Upper lobe of left lung (tissue), 6 donors: ENCODE data around the gene PDE11A. TPM values are rescaled to one million over a fixed set of nuclear protein-coding genes. Genes with fewer than 3 reads are reported as not detected.

Experiments used
- ATAC-seq, 2 donors: fragments of 200-7000 bp; cut with Tn5 transposase; one replicate each; pipeline ENCODE4 v1.9.1; 2022; ENCODE audit warnings: mild to moderate bottlenecking in 2 of 2, moderate library complexity in 2 of 2; ENCODE audit not compliant: low FRiP score in 2 of 2
- DNase-seq, 2 donors: peaks; one replicate each; pipeline ENCODE4 v3.0.0-alpha.2; 2019 to 2020
- H3K27ac ChIP-seq, 4 donors: fragments of 200-600 bp; sonication (generic); one replicate each; pipeline ENCODE4 v1.5.1; 2016 to 2019
- H3K27me3 ChIP-seq, 4 donors: fragments of 200-600 bp; sonication (generic); one replicate each; pipeline ENCODE4 v1.5.1; 2017 to 2019
- H3K36me3 ChIP-seq, 4 donors: fragments of 200-600 bp; sonication (generic); one replicate each; pipeline ENCODE4 v1.5.1; 2016 to 2019
- H3K4me1 ChIP-seq, 4 donors: fragments of 200-600 bp; sonication (generic); one replicate each; pipeline ENCODE4 v1.5.1; 2018 to 2019
- H3K4me3 ChIP-seq, 4 donors: fragments of 200-600 bp; sonication (generic); one replicate each; pipeline ENCODE4 v1.5.1; 2017 to 2019; ENCODE audit warnings: mild to moderate bottlenecking in 2 of 4, moderate library complexity in 1 of 4
- H3K9me3 ChIP-seq, 4 donors: fragments of 200-600 bp; sonication (generic); one replicate each; pipeline ENCODE4 v1.5.1; 2018 to 2019
- CTCF ChIP-seq, 6 experiments: fragments of 450-650 bp in 4 of 6; fragments of 200-600 bp in 2 of 6; sonication (generic) in 2 of 6; IDR thresholded peaks; one replicate each; pipeline ENCODE4 v1.5.1; 2016 to 2019; ENCODE audit warnings: antibody characterized with exemption in 6 of 6
- EP300 ChIP-seq, 4 donors: sonication (generic); formaldehyde crosslinking; IDR thresholded peaks; one replicate each; pipeline ENCODE4 v1.5.1; 2017; ENCODE audit warnings: antibody characterized with exemption in 4 of 4, control low read depth in 2 of 4
- POLR2A ChIP-seq, 4 donors: fragments of 450-650 bp; IDR thresholded peaks; one replicate each; pipeline ENCODE4 v1.5.1; 2016 to 2017; ENCODE audit warnings: antibody characterized with exemption in 4 of 4, mild to moderate bottlenecking in 2 of 4
- POLR2AphosphoS5 ChIP-seq, 2 donors: sonication (generic); formaldehyde crosslinking; IDR thresholded peaks; one replicate each; pipeline ENCODE4 v1.5.1; 2017; ENCODE audit warnings: antibody characterized with exemption in 2 of 2
- WGBS, 2 donors: methylation state at CpG; one replicate each; pipeline ENCODE4 v1.1.5; 2017 to 2018; 5-methylcytosine and 5-hydroxymethylcytosine counted together
- small RNA-seq, 4 donors: library from RNA; depleted of rRNA; stranded (forward); fragments of <200 nt; gene quantifications; one replicate each; pipeline ENCODE3, GENCODE V24; 2016
- total RNA-seq, 6 donors: library from RNA; depleted of rRNA in 4 of 6; stranded (reverse); fragments of >200 nt in 4 of 6; gene quantifications; one replicate each; pipeline versions ENCODE4 v1.1.0 to v1.2.1, GENCODE V29; 2016 to 2021
- donor health status: DM: no; HTN: no; CAD: no; lungs with moderate emphysema.
- donor health status: DM: no; HTN: yes; CAD: no; lungs with severe emphysema.

Gene PDE11A
- total RNA-seq, 6 donors from 2014 or later, result 0.03 to 0.57 (median 0.33) TPM; not detected in 3

- WGBS, 2 donors, result 83 to 92% methylated on average over 3 of the region's 3 CpGs
- Histone ChIP-seq H3K4me3 (no peak overlapping the region), H3K27ac (no peak overlapping the region), H3K27me3 (no peaks in the 10 kb centered on the region), H3K36me3 (no peaks in the 10 kb centered on the region), H3K4me1 (no peaks in the 10 kb centered on the region), H3K9me3 (no peaks in the 10 kb centered on the region)
- ATAC-seq, result no peak
- TF ChIP-seq EP300 (IDR thresholded peaks at IDR 0.05) (no peak), CTCF (IDR thresholded peaks at IDR 0.05) (no peak), POLR2A (IDR thresholded peaks at IDR 0.05) (no peak), POLR2AphosphoS5 (IDR thresholded peaks at IDR 0.05) (no peak)
- DNase-seq, result no peak
These were observed 494.1 kb downstream of the PDE11A start for GRCh38 chr2:177578454-177578853.

- H3K4me1 ChIP-seq, result no peaks in the 10 kb centered on the region
- DNase-seq (no peak), ATAC-seq (no peak)
- no peaks in the 10 kb centered on the region for H3K9me3 ChIP-seq
- H3K27ac ChIP-seq, result no peak overlapping the region
- 79 to 85% methylated on average over 1 of the region's 1 CpG for WGBS, 2 donors
- H3K4me3 ChIP-seq, result no peak overlapping the region
- TF ChIP-seq POLR2A (IDR thresholded peaks at IDR 0.05), result no peak
- TF ChIP-seq CTCF (IDR thresholded peaks at IDR 0.05), result no peak
- no peak for TF ChIP-seq EP300 (IDR thresholded peaks at IDR 0.05)
- TF ChIP-seq POLR2AphosphoS5 (IDR thresholded peaks at IDR 0.05), result no peak
- H3K27me3 ChIP-seq, result no peaks in the 10 kb centered on the region
- H3K36me3 ChIP-seq, result no peaks in the 10 kb centered on the region
These were observed 495.5 kb downstream of the PDE11A start for GRCh38 chr2:177577075-177577474.

- Histone ChIP-seq H3K4me1 (no peaks in the 10 kb centered on the region), H3K27ac (no peak overlapping the region)
- 83 to 88% methylated on average over 2 of the region's 2 CpGs for WGBS, 2 donors
These were observed 497.2 kb downstream of the PDE11A start for GRCh38 chr2:177575358-177575757.

GRCh38 chr2:177574356-177574755 lies 498.2 kb downstream of the PDE11A start:
- Histone ChIP-seq H3K4me1 (no peaks in the 10 kb centered on the region), H3K9me3 (no peaks in the 10 kb centered on the region), H3K27ac (no peak overlapping the region), H3K4me3 (no peak overlapping the region), H3K27me3 (no peaks in the 10 kb centered on the region), H3K36me3 (no peaks in the 10 kb centered on the region)
- 77 to 86% methylated on average over 7 of the region's 7 CpGs for WGBS, 2 donors
- TF ChIP-seq CTCF (IDR thresholded peaks at IDR 0.05) (no peak), EP300 (IDR thresholded peaks at IDR 0.05) (no peak), POLR2A (IDR thresholded peaks at IDR 0.05) (no peak), POLR2AphosphoS5 (IDR thresholded peaks at IDR 0.05) (no peak)
- DNase-seq (no peak), ATAC-seq (no peak)

More at GRCh38 chr2:177575358-177575757, 497.2 kb downstream of the PDE11A start:
- DNase-seq (no peak), ATAC-seq (no peak)
- H3K9me3 ChIP-seq, result no peaks in the 10 kb centered on the region
- no peaks in the 10 kb centered on the region for H3K27me3 ChIP-seq
- TF ChIP-seq POLR2A (IDR thresholded peaks at IDR 0.05) (no peak), CTCF (IDR thresholded peaks at IDR 0.05) (no peak), EP300 (IDR thresholded peaks at IDR 0.05) (no peak), POLR2AphosphoS5 (IDR thresholded peaks at IDR 0.05) (no peak)
- H3K36me3 ChIP-seq, result no peaks in the 10 kb centered on the region
- H3K4me3 ChIP-seq, result no peak overlapping the region

Small RNA genes lying within 50 kb of the gene (small RNA-seq; reads per million reads assigned to genes)
- gene AC011998.1, result 0 reads per million in 4 donors
- gene RNU6-629P, result 0 reads per million in 4 donors

Other genes with a start within 250 kb of the PDE11A start
- gene RBM45, start 39.7 kb upstream of the PDE11A start, total RNA-seq, result 10 to 100 TPM in 4 of 6 donors, 1 to 10 TPM in 2; 7.5 to 38.8 (median 12.4) TPM
- gene OSBPL6, start 121.7 kb upstream of the PDE11A start, total RNA-seq, result 10 to 100 TPM in 1 of 6 donors, 1 to 10 TPM in 5; 2.0 to 35.4 (median 5.1) TPM